ENCODE data around the gene LMOD1. TPM values are rescaled to one million over a fixed set of nuclear protein-coding genes. Genes with fewer than 3 reads are reported as not detected.
A peak's percentile ranks its signal among the peaks of the same experiment; 100 is the strongest.
"Not testable (repeated sequence)": the region's sequence is repeated elsewhere in the genome, so short reads cannot be mapped to it uniquely, and the experiment has no call there.

LMOD1 gene
- total RNA-seq, 4 donors from 2014 or later: 12.8 to 39.5 (median 22.6) TPM

DNA sequence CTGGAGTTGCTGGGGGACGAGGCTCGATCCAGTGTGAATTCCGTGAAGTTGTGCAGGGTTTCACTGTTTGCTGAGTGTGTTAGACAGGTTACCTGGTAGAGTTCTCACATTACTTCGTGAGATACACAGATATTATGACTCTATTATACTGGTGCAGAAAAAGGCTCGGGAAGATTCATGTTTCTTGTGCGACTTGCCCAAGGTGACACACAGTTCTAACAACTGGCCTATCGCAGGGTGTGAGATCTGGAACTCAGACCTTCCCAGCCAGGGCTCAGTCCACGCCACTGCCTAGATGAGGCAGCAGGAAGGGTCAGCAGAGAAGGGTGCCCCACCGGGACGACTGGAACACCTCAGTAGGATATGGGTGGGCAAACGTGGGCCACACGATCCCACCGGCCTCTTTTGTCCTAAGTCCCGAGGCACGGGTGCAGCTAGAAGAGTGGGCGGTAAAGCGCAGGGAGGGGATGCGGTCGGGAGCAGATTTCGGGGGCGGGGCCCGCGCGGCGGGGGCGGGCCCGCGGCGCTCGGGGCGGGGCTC is 35.8 kb upstream of the LMOD1 start:
- peaks cover 5 to 11% of the 10 kb centered on the region in 2 donors for H3K4me1 ChIP-seq
- in situ Hi-C loops (cut with MboI; ENCODE audit: low sequenced_read_pairs in 4 of 4): no loop called here
- no peak for TF ChIP-seq POLR2A (IDR thresholded peaks at IDR 0.05)
- TF ChIP-seq, protein P1, sequence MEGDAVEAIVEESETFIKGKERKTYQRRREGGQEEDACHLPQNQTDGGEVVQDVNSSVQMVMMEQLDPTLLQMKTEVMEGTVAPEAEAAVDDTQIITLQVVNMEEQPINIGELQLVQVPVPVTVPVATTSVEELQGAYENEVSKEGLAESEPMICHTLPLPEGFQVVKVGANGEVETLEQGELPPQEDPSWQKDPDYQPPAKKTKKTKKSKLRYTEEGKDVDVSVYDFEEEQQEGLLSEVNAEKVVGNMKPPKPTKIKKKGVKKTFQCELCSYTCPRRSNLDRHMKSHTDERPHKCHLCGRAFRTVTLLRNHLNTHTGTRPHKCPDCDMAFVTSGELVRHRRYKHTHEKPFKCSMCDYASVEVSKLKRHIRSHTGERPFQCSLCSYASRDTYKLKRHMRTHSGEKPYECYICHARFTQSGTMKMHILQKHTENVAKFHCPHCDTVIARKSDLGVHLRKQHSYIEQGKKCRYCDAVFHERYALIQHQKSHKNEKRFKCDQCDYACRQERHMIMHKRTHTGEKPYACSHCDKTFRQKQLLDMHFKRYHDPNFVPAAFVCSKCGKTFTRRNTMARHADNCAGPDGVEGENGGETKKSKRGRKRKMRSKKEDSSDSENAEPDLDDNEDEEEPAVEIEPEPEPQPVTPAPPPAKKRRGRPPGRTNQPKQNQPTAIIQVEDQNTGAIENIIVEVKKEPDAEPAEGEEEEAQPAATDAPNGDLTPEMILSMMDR (IDR thresholded peaks at IDR 0.05 in 4 of 5, conservative IDR thresholded peaks at IDR 0.05 in 1 of 5): no peak
- intact Hi-C loops (cut with DNase I; ENCODE audit: low total_unique reads): loop anchor here (2.0 to 10.0 kb wide), 2 partner anchors 27 to 447 kb away; partner anchors contain the start of genes NAV1 and TIMM17A
- no peaks in the 10 kb centered on the region for H3K9me3 ChIP-seq
- peak overlapping the region; percentile 36 to 90 (median 82) for H3K27ac ChIP-seq
- H3K4me3 ChIP-seq: peak overlapping the region; percentile 78 to 95 (median 86)
- DNase-seq: peak; percentile 27 to 49
- peak in 1 of 2 donors; percentile 10 for ATAC-seq
- H3K36me3 ChIP-seq: no peaks in the 10 kb centered on the region
- H3K27me3 ChIP-seq: no peaks in the 10 kb centered on the region

DNA sequence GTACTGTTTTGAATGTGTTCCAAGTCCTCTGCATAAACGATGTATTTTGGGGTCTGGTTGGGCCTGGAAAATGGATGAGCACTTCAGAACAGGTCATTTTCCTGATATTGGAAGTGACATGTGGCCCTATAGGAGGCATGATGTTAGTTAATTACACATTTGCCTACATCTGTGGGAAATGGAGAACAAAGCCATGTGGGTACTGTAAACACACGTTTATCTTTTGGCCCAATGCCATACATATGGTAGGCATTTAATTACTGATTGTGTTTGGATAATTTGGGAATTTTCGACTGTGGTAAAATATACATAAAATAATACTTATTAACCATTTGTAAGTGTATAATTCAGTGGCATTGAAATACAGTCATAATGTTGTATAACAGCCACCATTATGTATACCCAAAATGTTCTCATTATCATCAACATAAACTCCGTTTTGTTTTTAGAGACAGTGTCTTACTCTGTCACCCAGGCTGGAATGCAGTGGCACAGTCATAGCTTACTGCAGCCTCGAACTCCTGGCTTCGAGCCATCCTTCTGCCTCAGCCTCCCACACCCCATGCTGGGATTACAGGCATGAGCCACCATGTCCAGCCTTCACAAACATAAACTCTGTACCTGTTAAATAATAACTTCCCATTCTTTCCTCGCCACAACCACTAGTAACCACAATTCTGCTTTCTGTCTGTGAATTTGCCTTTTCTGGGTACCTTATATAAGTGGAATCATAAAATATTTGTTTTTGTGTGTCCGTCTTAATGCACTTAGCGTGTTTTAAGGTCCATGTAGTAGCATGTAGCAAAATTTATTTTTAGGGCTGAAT is 24.2 kb upstream of the LMOD1 start:
- Histone ChIP-seq H3K36me3 (peaks cover 0 to 48% of the 10 kb centered on the region in 2 donors), H3K9me3 (no peaks in the 10 kb centered on the region), H3K4me1 (peaks cover 7% of the 10 kb centered on the region in 2 donors), H3K4me3 (no peak overlapping the region), H3K27ac (no peak overlapping the region), H3K27me3 (no peaks in the 10 kb centered on the region)
- in situ Hi-C loops (cut with MboI; ENCODE audit: low sequenced_read_pairs in 4 of 4): loop anchor here (5.0 kb wide), 2 partner anchors 73 to 78 kb away; no protein-coding TSS in a partner anchor
- ATAC-seq (no peak), DNase-seq (no peak)
- intact Hi-C loops (cut with DNase I; ENCODE audit: low total_unique reads): loop anchor here (5.0 kb wide), 1 partner anchor 143 kb away; the partner anchor contains the start of gene IPO9
- TF ChIP-seq POLR2A (IDR thresholded peaks at IDR 0.05): no peak

DNA sequence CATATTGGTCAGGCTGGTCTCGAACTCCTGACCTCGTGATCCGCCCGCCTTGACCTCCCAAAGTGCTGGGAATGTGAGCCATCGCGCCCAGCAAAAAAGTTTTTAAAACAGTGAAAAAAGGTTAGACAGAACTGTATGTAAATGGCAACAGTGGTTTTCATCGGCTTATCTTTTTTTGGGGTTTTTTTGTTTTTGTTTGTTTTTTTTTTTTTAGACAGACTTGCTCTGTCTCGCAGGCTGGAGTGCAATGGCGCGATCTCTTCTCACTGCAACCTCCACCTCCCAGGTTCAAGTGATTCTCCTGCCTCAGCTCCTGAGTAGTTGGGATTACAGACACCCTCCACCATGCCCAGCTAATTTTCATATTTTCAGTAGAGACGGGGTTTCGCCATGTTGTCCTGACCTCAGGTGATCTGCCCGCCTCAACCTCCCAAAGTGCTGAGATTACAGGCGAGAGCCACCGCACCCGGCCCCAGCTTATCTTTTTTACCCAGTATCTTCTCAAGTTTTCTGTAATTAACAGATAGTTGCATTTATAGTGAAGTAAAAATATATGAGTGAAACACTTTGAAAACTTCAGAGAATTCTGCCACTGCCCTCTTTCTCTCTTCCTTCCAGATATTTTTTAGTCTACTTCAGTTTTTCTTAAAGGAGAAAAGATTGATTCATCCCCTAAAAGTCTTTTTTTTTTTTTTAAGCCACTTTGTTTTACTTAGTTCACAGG is 22.0 kb upstream of the LMOD1 start:
- Histone ChIP-seq H3K27me3 (no peaks in the 10 kb centered on the region), H3K4me3 (no peak overlapping the region), H3K4me1 (peaks cover 7% of the 10 kb centered on the region in 2 donors), H3K27ac (no peak overlapping the region), H3K9me3 (no peaks in the 10 kb centered on the region), H3K36me3 (peaks cover 0 to 69% of the 10 kb centered on the region in 2 donors)
- TF ChIP-seq, protein P1 (IDR thresholded peaks at IDR 0.05 in 4 of 5, conservative IDR thresholded peaks at IDR 0.05 in 1 of 5): no peak
- no peak for TF ChIP-seq POLR2A (IDR thresholded peaks at IDR 0.05)
- in situ Hi-C loops (cut with MboI; ENCODE audit: low sequenced_read_pairs in 4 of 4): no loop called here
- intact Hi-C loops (cut with DNase I; ENCODE audit: low total_unique reads): no loop called here
- no peak for ATAC-seq
- DNase-seq: no peak

DNA sequence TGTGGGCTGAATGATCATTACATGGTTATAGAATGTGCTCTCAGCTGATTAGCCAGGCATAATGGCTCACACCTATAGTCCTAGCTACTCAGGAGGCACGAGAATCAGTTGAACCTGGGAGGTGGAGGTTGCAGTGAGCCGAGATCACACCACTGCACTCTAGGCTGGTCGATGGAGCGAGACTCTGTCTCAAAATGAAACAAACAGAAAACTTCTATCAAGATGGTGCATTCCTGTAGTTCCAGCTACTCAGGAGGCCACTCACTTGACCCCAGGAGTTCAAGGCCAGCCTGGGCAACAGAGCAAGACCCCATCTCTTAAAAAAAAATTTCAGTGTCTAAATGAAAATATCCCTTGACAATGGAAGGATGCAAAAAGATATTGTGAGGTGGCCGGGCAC is 19.8 kb upstream of the LMOD1 start:
- ATAC-seq (no peak), DNase-seq (no peak)
- intact Hi-C loops (cut with DNase I; ENCODE audit: low total_unique reads) (no loop called here), in situ Hi-C loops (cut with MboI; ENCODE audit: low sequenced_read_pairs in 4 of 4) (no loop called here)
- peaks cover 4 to 91% of the 10 kb centered on the region in 2 donors for H3K36me3 ChIP-seq
- H3K9me3 ChIP-seq: no peaks in the 10 kb centered on the region
- no peak overlapping the region for H3K4me3 ChIP-seq
- no peaks in the 10 kb centered on the region for H3K4me1 ChIP-seq
- H3K27me3 ChIP-seq: no peaks in the 10 kb centered on the region
- no peak for TF ChIP-seq POLR2A (IDR thresholded peaks at IDR 0.05)
- TF ChIP-seq, protein P1 (IDR thresholded peaks at IDR 0.05 in 4 of 5, conservative IDR thresholded peaks at IDR 0.05 in 1 of 5): no peak
- no peak overlapping the region for H3K27ac ChIP-seq

DNA sequence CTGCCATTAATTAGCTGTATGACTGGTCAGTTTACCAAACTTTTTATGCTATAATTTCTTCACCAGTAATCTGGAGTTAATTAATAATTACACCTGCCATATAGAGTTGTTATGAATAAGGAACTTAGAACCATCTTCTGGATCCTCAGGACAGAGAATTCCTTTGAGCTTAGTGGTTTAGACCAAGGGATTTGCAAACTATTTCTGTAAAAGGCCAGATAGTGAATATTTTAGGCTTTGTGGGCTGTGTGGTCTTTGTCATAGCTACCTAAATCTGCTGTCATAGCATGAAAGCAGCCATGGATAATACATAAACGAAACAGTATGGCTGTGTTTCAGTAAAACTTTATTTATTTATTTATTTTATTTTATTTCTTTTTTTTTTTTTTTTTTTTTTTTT is 17.9 kb upstream of the LMOD1 start:
- no peak overlapping the region for H3K27ac ChIP-seq
- DNase-seq (no peak), ATAC-seq (no peak)
- H3K36me3 ChIP-seq: peaks cover 4 to 95% of the 10 kb centered on the region in 2 donors
- in situ Hi-C loops (cut with MboI; ENCODE audit: low sequenced_read_pairs in 4 of 4) (no loop called here), intact Hi-C loops (cut with DNase I; ENCODE audit: low total_unique reads) (no loop called here)
- H3K4me3 ChIP-seq: no peak overlapping the region
- H3K9me3 ChIP-seq: no peaks in the 10 kb centered on the region
- H3K4me1 ChIP-seq: no peaks in the 10 kb centered on the region
- H3K27me3 ChIP-seq: no peaks in the 10 kb centered on the region
- TF ChIP-seq, protein P1 (IDR thresholded peaks at IDR 0.05 in 4 of 5, conservative IDR thresholded peaks at IDR 0.05 in 1 of 5): no peak
- TF ChIP-seq POLR2A (IDR thresholded peaks at IDR 0.05): no peak

DNA sequence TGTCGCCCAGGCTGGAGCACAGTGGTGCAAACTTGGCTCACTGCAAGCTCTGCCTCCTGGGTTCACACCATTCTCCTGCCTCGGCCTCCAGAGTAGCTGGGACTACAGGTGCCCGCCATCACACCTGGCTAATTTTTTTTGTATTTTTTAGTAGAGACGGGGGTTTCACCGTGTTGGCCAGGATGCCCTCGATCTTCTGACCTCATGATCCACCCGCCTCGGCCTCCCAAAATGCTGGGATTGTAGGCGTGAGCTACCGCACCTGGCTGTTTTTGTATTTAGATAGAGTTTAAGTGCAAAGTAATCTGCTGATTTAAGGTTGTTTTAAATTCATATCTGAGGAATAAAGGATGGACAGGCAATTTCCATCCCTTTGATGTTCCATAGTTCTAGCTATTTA is 16.0 kb upstream of the LMOD1 start:
- H3K27ac ChIP-seq; DNase-seq; H3K4me3 ChIP-seq; in situ Hi-C loops (cut with MboI; ENCODE audit: low sequenced_read_pairs in 4 of 4); H3K9me3 ChIP-seq; ATAC-seq; H3K4me1 ChIP-seq; intact Hi-C loops (cut with DNase I; ENCODE audit: low total_unique reads); H3K27me3 ChIP-seq: not testable (repeated sequence)
- peaks cover 4 to 92% of the 10 kb centered on the region in 2 donors for H3K36me3 ChIP-seq

Data from gastrocnemius medialis (tissue), 4 donors.